HUES6 (cell line): Measurements from ENCODE around the gene RAB3GAP1.

Experiments
- H3K27ac ChIP-seq: 2 replicates; pipeline ENCODE4 v1.7.0; 2013; ENCODE audit warnings: low read depth, mild to moderate bottlenecking, low read length, inconsistent platforms
- H3K27me3 ChIP-seq: 2 replicates; pipeline ENCODE4 v1.6.1; 2013; ENCODE audit warnings: low read length; ENCODE audit not compliant: control insufficient read depth, insufficient read depth
- H3K36me3 ChIP-seq: 2 replicates; pipeline ENCODE4 v1.6.1; 2013; ENCODE audit warnings: low read length; ENCODE audit not compliant: control insufficient read depth, insufficient read depth
- H3K4me1 ChIP-seq: 2 replicates; pipeline ENCODE4 v1.6.1; 2013; ENCODE audit warnings: low read length; ENCODE audit not compliant: control insufficient read depth, insufficient read depth
- H3K4me3 ChIP-seq: 2 replicates; pipeline ENCODE4 v1.5.1; 2013; ENCODE audit warnings: low read depth, low read length
- H3K9ac ChIP-seq: one replicate; pipeline ENCODE4 v1.6.1; 2013; ENCODE audit warnings: mild to moderate bottlenecking, low read length
- H3K9me3 ChIP-seq: 2 replicates; pipeline ENCODE4 v1.6.1; 2013; ENCODE audit warnings: low read depth, low read length; ENCODE audit not compliant: control insufficient read depth, insufficient read depth

RAB3GAP1 gene

GRCh38 chr2:135167273-135167672, 115.2 kb downstream of the RAB3GAP1 start:
- Histone ChIP-seq H3K4me1 (no peaks in the 10 kb centered on the region; the same call in 1 of the 2 replicates), H3K4me3 (no peak overlapping the region), H3K36me3 (peaks cover 71% of the 10 kb centered on the region), H3K9me3 (no peaks in the 10 kb centered on the region), H3K27me3 (no peaks in the 10 kb centered on the region), H3K27ac (no peak overlapping the region), H3K9ac (no peak overlapping the region)

- Histone ChIP-seq H3K9ac (no peak overlapping the region), H3K4me3 (no peak overlapping the region), H3K4me1 (no peaks in the 10 kb centered on the region; the same call in 1 of the 2 replicates), H3K36me3 (peaks cover 61% of the 10 kb centered on the region), H3K9me3 (no peaks in the 10 kb centered on the region), H3K27ac (no peak overlapping the region), H3K27me3 (no peaks in the 10 kb centered on the region)
Observed at GRCh38 chr2:135168204-135168856, 116.2 kb downstream of the RAB3GAP1 start.

DNA sequence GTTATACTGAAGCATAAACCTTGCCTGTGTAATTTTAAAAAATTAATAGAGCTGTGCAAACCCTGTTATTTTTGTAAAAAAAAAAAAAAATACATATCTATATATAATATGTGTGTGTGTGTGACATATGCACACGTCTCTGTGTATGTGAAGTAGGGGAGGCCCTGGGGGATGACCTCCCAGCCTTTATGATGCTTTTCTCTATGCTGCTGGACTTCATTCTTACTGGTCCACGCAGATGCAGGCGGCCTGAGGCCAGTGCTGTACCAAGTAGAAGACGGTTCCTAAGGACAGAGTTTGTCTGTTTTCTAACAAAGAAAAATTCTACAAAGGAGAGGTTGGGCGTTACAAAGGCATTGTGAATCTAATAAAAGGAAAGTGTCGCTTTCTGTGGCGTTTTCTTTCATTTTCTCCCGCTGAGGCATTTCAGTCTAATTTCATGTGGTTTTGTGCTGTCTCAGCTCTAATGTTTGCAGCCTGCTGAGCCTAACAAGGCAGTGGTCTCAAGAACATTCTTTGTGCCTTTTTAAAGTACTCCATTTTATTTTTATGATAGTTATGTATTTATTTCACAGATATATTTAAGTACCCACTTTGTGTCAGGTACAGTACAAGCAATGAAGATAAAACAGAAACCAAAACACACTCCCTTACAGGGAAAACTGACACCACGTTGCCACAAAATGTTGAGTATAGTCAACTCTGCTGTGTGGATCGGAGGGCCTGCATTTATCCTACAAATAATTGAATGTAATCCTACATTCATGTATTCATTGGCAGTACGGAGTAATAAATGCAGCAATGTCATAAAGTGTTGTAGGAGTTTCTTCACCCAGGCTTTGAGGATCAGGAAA, 118.0 kb downstream of the RAB3GAP1 start:
- Histone ChIP-seq H3K4me3 (no peak overlapping the region), H3K27ac (no peak overlapping the region), H3K27me3 (no peaks in the 10 kb centered on the region), H3K9ac (no peak overlapping the region), H3K4me1 (no peaks in the 10 kb centered on the region), H3K36me3 (peaks cover 45% of the 10 kb centered on the region), H3K9me3 (no peaks in the 10 kb centered on the region)

GRCh38 chr2:135174049-135174809, 122.1 kb downstream of the RAB3GAP1 start:
- no peak overlapping the region for H3K27ac ChIP-seq
- no peak overlapping the region for H3K4me3 ChIP-seq
- H3K4me1 ChIP-seq, result no peaks in the 10 kb centered on the region
- peaks cover 14% of the 10 kb centered on the region; the same call in 1 of the 2 replicates for H3K9me3 ChIP-seq
- H3K27me3 ChIP-seq, result no peaks in the 10 kb centered on the region
- peaks cover 26% of the 10 kb centered on the region for H3K36me3 ChIP-seq
- no peak overlapping the region for H3K9ac ChIP-seq

- Histone ChIP-seq H3K27me3 (no peaks in the 10 kb centered on the region), H3K36me3 (peaks cover 21% of the 10 kb centered on the region), H3K9ac (no peak overlapping the region), H3K27ac (no peak overlapping the region), H3K4me3 (no peak overlapping the region), H3K9me3 (peaks cover 14% of the 10 kb centered on the region; the same call in 1 of the 2 replicates), H3K4me1 (no peaks in the 10 kb centered on the region)
Observed at GRCh38 chr2:135174810-135175093, 122.7 kb downstream of the RAB3GAP1 start.

- Histone ChIP-seq H3K27ac (no peak overlapping the region), H3K36me3 (peaks cover 18% of the 10 kb centered on the region), H3K9me3 (peaks cover 14% of the 10 kb centered on the region; the same call in 1 of the 2 replicates), H3K4me1 (no peaks in the 10 kb centered on the region), H3K4me3 (no peak overlapping the region), H3K9ac (no peak overlapping the region), H3K27me3 (no peaks in the 10 kb centered on the region)
Observed at GRCh38 chr2:135175177-135175576, 123.1 kb downstream of the RAB3GAP1 start.

- no peak overlapping the region for H3K4me3 ChIP-seq
- H3K27me3 ChIP-seq, result no peaks in the 10 kb centered on the region
- H3K9ac ChIP-seq, result no peak overlapping the region
- peaks cover 7% of the 10 kb centered on the region; the same call in 1 of the 2 replicates for H3K36me3 ChIP-seq
- no peaks in the 10 kb centered on the region for H3K4me1 ChIP-seq
- peaks cover 14% of the 10 kb centered on the region; the same call in 1 of the 2 replicates for H3K9me3 ChIP-seq
- H3K27ac ChIP-seq, result no peak overlapping the region
Observed at GRCh38 chr2:135179689-135180088, 127.6 kb downstream of the RAB3GAP1 start.

GRCh38 chr2:135182190-135182589, 130.1 kb downstream of the RAB3GAP1 start:
- Histone ChIP-seq H3K27ac (no peak overlapping the region), H3K9me3 (peaks cover 5% of the 10 kb centered on the region; the same call in 1 of the 2 replicates), H3K9ac (no peak overlapping the region), H3K4me3 (no peak overlapping the region), H3K27me3 (no peaks in the 10 kb centered on the region), H3K4me1 (no peaks in the 10 kb centered on the region), H3K36me3 (no peaks in the 10 kb centered on the region; the same call in 1 of the 2 replicates)

DNA sequence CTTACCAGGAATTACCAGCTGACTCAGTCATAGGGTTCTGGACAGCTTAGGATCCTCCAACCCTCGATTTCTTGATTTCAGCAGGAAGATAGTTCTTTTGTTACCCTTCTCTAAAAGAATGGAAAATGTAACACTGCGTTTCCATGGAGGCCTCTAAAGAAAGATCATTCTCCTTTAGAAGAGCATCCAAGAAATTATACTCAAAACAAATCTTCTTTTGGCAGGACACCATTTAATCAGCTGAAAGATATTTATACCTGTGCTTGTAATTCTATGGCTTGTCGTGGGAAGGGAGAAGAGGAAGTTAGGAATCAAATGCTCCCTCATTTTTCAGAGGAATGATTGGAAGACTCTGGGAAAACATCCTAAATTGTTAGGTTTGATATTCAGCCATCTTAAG, 130.5 kb downstream of the RAB3GAP1 start:
- Histone ChIP-seq H3K4me3 (no peak overlapping the region), H3K27ac (no peak overlapping the region), H3K36me3 (no peaks in the 10 kb centered on the region; the same call in 1 of the 2 replicates), H3K9me3 (peaks cover 3% of the 10 kb centered on the region; the same call in 1 of the 2 replicates), H3K9ac (no peak overlapping the region), H3K4me1 (no peaks in the 10 kb centered on the region), H3K27me3 (no peaks in the 10 kb centered on the region)

GRCh38 chr2:135183822-135184221, 131.7 kb downstream of the RAB3GAP1 start:
- H3K9ac ChIP-seq, result no peak overlapping the region
- no peaks in the 10 kb centered on the region for H3K9me3 ChIP-seq
- H3K27ac ChIP-seq, result no peak overlapping the region
- no peaks in the 10 kb centered on the region for H3K27me3 ChIP-seq
- no peaks in the 10 kb centered on the region; the same call in 1 of the 2 replicates for H3K36me3 ChIP-seq
- no peaks in the 10 kb centered on the region for H3K4me1 ChIP-seq
- no peak overlapping the region for H3K4me3 ChIP-seq
